GM15510 (cell line): ENCODE measurements around the gene INO80B.

ENCODE experiments used
- POLR2A ChIP-seq: IDR thresholded peaks from 3 replicates; pipeline ENCODE4 v1.6.1; 2011; ENCODE audit warnings: borderline replicate concordance; ENCODE audit not compliant: insufficient read length; ENCODE audit errors: extremely low read depth

Gene INO80B

DNA sequence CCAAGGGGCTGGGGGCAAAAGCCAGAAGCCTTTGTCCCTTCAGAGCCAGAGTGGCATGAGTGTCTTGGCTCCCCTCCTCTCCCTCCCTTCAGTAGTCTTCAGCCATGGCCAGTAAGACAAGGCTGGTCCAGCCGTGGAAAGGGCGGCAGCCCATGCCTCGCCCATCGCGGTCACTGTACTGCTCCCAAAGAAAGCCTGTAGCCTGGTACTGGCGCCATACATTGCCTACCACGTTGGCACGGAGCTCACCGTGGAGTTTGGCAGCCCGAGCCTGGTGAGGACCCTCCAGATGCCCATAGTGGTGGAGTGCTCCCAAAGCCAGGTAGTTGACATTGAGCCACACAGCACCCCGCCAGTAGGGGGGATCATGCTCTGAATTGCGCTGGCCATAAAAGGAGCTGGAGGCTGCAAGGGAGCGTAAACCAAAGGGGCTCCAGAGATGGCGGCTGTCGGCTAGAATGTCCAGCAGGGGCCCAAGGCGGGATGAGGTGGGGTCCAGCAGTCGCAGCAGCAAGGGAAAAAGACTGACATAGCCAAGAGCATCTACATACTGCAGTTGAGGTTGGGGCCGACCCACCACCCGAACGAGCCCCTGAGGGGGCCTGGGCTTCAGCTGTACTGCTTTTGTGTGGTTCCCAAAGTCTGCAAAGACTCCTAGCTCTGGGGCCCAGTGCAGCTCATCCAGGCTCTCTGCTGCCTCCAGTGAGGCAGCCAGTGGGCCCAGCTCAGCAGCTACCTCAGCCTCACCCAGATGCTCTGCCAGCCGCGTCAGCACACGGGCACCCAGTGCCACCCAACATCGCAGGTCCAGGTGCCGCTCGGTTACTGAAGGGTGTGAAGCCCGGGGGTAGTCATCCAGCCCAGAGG is 6.5 kb downstream of the INO80B start:
- TF ChIP-seq POLR2A: peak; percentile 27

DNA sequence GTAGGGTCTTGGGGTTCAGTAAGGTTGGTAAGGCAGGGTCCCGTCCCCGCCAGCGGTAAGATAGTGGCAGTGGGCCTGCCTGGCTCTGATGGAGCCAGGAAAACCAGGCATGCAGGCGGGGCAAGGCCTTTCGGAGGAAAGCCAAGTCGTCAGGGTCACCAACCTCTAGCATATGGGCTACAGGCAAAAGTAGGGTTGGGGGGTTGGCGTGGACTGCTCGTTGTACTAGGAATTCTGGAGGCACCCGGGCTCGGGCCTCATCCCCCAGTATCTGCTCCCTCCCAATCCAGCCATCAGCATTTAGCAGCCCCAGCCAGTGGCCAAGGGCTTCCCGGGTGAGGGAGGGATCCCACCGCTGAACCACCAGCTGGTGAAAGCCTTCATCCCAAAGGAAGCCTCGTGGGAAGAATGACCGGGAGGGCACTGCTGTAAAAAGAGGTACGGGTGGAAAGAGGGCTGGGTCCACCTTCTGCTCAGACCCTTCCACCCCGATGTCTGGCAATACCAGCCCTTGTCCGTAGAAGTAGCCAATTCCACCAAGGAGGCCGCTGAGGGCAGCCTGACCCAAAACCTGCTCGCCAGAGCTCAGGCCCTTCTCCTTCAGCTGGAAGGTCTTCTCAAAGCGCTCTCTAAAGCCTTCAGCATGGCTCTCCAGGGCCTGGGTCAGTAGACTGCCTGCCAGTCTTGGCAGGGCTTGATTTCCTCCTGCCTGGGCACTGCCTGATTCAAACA is 7.3 kb downstream of the INO80B start:
- no peak for TF ChIP-seq POLR2A

DNA sequence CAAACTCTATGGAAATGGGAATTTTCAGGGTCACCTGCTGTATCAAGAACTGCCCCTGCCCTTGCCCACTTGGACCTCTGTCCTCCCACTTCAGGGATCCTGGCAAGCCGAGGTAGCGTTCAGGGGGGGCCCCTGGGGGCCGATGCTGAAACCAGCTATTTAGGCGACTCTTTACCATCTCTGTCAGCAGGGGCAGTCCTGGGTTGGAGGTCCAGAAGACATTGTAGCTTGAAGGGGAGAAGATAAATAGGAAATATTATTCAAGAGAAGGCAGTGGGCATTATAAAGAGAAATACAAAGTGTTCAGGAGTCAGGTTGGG is 7.9 kb downstream of the INO80B start:
- TF ChIP-seq POLR2A: no peak

DNA sequence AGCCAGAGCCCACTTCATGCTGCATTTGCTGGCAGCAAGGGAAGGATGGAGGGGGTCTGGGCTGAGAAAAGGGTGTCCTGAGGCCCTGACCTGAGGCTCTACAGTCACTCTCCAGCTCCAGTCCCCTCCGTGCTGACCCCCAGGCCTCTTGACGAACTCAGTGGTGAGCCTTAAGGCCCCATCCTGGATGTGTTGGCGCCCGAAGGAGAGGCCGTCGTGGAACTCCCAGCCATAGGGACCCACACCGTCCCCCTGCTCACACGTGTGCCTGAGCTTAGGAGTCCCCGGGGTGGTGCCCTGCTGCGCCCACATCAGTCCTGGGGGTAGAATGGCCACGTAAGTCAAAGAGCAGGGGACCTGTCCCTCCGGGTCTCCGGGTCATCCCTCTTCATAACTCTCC is 9.5 kb downstream of the INO80B start:
- no peak for TF ChIP-seq POLR2A

DNA sequence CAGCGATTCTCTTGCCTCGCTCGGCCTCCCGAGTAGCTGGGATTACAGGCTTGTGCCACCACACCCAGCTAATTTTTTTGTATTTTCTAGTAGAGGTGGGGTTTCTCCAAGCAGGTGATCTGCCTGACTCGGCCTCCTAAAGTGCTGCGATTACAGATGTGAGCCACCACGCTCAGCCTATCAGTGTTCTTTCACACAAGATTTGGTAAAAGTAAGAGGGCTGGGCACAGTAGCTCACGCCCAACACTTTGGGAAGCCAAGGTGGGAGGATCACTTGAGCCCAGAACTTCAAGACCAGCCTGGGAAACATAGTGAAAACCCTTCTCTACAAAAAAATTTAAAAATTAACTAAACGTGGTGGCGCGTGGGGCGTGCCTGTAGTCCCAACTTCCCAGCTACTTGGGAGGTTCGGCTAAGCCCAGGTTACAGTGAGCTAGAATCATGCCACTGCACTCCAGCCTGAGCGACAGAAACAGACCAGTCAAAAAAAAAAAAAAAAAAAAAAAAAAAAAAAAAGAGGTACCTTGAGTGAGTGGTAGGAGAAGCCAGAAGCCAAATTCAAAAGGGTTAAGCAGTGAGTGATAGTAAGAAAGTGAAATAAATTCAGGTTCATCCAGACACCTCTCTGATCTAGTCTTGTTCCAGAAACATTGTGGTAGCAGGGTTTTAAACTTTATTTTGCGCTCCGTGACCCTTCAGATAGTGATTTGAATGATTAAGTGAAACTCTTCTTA is 16.6 kb downstream of the INO80B start:
- no peak for TF ChIP-seq POLR2A

DNA sequence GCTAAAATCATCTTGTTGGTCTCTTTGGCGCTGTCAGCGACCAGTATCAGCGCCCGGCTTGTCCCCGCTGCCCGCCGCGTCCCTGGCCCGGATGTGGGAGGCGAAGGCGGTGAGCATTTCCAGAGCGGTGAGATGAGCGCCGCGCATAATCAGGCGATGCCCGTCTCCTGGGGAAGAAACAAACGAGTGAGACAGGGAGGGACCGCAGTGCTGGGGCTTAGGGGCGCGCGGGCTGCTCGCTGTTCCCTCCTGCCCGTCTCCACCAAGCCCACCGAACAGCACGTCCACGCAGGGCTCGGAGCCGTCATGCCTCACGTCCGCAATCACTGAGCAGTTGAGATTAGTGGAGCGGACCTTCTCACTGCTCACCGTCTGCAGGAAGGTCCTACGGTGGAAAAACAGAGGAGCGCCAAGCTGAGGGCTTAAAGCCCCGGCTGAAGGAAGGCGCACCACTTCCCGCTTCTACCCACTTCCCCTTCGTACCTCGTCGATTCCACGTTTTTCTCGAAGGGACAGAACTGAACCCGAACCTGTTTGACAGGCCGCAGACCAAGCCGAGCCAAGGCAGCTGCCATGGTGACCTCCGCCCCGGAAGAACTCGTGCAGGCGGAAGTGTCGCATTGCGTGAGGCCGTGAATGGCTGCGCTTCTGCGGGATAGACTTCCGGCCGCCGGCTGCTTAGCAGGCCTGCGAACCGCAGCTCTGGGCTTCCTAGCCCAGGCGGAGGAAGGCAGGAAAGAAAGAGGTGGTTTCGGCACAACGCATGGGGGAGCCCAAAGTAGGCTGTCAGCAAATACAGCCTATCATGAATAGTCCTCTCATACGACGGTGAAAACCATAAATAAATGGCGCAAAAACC is 17.4 kb downstream of the INO80B start, which contains the start of gene MRPL53:
MRPL53 (minus strand) TSS at position 595 of the 859 bp plus-strand sequence; CDS start at position 575, 20 bp downstream.
- peak; percentile 93 for TF ChIP-seq POLR2A

DNA sequence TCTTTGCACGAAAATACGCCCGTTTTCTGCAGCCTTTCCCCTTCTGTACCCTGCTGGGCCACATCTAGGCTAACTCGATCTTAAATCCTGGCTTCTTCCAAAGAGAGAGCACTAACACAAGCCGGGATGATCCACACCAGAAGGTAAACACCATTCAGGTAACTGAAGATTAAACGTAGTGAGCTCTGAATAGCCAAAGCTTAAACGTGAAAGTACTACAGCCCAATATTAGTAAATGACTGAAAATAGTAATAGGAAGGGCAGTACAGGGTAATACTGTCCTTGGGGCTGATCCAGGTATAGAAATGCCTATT is 18.0 kb downstream of the INO80B start:
- no peak for TF ChIP-seq POLR2A

DNA sequence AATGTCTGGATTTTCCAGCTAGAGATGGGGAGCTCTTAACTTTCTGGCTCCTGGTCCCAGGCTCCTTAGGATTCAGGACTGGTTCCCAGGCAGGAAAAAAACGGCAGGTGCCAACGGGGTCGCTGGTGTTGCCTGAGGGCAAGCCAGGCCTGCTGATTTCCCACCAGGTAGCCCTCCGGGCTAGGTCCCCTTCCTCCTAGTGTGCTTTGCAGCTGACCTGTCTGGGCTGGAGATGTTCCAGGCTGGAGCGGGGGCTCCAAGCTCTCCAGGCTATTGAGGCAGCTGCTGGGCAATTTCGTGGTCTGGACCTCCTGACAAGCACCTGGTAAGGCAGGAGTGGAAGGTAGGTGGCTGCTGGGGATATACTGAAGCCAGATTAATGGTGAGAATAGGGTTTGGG is 19.6 kb downstream of the INO80B start:
- TF ChIP-seq POLR2A: no peak

DNA sequence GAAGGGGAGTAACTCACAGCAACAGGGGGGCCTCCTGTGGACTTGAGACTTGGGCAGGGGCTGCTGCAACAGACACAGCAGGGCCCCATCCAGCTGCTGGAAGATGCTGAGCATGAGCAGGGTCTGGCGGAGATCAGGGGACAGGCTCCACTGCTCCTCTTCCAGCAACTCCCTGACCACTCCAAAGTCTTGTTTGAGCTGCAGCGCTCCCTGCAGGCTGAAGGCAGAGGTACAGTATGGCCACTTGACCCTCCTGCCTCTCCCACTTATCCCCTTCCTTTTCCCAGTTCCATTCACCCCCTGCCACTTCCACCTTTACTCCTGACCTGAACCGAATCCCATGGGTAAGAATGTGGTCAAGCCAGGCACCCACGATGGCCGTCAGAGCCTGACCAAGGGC is 20.0 kb downstream of the INO80B start:
- TF ChIP-seq POLR2A: no peak

DNA sequence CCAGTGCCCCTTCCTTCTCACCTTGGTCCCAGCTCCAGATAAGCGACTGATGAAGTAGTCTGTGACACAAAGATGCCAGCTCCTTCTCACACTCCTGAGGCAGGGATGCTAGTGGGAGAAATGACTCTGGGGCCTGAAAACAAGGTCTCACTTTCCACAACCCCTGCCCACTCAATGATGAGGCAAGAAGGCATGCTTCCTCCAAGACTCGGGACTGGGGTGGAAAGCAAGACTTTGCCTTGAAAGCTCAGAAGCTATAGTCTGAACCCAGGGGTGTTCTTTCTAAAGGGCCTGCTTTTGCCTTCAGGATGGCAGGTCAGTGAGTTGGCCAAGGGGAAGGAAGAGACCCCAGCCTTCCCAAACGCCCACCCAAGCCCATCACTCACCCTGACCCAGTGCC is 26.5 kb downstream of the INO80B start:
- TF ChIP-seq POLR2A: no peak

DNA sequence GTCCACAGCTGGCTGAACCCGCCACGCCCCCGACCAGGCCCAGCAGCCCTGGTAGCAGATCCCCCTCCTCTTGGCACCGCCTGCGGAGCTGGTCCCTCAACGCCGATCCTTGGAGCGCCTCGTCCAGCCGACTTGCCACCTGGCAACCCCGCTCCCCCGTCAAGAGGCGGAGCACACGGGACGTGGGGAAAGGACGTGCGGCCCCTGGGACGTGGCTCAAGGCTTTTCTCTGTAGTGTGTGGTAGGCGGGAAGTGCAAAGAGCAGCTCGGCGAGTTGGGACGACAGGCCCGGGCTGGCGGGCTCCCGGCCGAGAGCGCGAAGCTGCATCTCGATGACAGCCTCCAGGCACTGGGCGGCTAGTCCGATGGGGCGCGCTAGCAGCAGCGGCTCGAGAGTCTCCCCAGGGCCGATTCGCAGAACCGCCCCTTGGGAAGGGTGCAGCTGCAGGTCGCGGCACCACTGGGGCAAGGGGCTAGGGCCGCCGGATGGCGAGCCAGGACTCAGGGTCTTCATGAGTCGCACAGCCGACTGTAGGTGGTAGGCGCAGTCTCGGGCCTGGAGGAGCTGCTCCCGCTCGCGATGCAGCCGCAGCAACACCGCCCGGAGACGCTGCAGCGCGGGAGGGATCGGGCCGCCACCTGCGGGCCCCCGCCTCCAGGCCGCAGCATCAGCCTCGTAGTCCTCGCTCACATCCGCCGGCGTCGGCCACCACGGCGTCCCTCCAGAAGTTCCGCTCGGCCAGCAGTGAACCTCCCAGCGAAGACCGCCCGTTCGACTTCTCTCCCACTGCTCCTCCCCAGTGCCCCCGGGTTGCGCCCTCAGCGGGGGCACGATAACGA is 27.3 kb downstream of the INO80B start:
- no peak for TF ChIP-seq POLR2A

DNA sequence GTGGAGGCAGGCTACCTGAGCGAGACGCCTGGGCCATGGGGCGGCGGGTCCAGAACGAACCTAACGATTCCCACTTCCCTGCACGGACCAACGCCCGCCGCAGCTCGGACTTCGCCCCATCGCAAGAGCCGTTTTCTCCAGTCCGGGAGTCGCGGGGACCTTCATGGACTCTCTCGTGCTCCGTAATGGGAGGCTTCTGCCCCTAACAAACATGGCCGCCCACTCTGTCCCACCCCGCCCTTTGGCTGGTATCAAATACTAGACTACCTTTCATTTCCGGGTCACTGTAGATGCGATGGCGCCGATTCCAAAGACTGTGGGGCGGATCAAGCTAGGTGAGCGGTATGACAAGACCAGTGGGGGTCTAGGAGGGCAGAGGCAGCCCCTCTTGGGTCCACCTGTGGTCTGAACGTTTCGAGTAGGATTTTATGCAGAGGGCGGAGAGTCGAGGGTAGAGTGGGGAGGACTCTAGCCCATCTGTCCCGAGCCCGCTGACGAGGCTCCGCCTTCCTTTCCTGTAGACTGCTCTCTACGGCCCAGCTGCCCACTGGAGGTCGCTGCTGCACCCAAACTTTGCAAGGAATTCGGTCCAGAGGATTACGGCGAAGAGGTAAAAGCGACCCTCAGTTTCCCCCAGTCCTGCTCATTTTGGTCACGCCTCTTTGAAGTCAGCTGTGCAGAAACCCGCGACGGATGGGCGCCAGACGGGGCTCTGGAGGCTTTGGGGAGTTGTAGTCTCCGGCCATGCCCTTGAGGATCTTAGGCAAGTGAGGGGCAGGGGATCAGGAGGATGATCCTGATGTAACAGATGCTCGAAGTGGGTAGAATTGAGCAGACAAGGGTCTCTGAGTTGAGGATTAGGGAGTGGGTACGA is 28.2 kb downstream of the INO80B start, which contains the start of the genes CCDC142 and TTC31:
CCDC142 (minus strand) TSS at position 198 of the 874 bp plus-strand sequence; CDS start at position 37, 161 bp downstream.
TTC31 (plus strand) TSS at position 281 of the 874 bp plus-strand sequence; CDS start at position 296, 15 bp downstream.
- TF ChIP-seq POLR2A: peak; percentile 69
